Measurements from ENCODE around the gene SLC6A4. TPM values are rescaled to one million over a fixed set of nuclear protein-coding genes. Genes with fewer than 3 reads are reported as not detected.

SLC6A4 gene
- total and polyA plus RNA-seq, 2 donors (not counting 3 experiments of a cell fraction or from before 2014, with no cell fraction given): 0.25 TPM; not detected in 1

- ChIA-PET POLR2A (interaction anchor here (0.6 kb wide), 1 partner anchor 32 kb away, joined by 3 read pairs; no protein-coding TSS in a partner anchor), CTCF (interaction anchor here (0.6 to 2.8 kb wide), 6 partner anchors 14 to 158 kb away, joined by 3 to 13 read pairs (median 4); no protein-coding TSS in a partner anchor)
- peak overlapping the region; percentile 54 for H3K27ac ChIP-seq (ENCODE audit: insufficient read depth, low read depth, low read length)
- peaks cover 24% of the 10 kb centered on the region for H3K4me1 ChIP-seq (ENCODE audit: control insufficient read depth, extremely low read depth, insufficient read depth, low read length)
- no peaks in the 10 kb centered on the region for H3K9me1 ChIP-seq (replicated peaks; ENCODE audit: control insufficient read depth, extremely low read depth, insufficient read depth, low read length)
- peaks cover 11 to 15% of the 10 kb centered on the region in 2 experiments for H3K36me3 ChIP-seq (ENCODE audit: control insufficient read depth in 2 of 2, extremely low read depth in 1 of 2, insufficient read depth in 2 of 2, low read length in 2 of 2)
- intact Hi-C loops (cut with micrococcal nuclease): no loop called here
- no peak overlapping the region for H3K4me3 ChIP-seq (replicated peaks in 1 of 3; ENCODE audit: insufficient read depth in 1 of 3, low read depth in 1 of 3, low read length in 3 of 3)
- dilution Hi-C loops (cut with MboI; ENCODE audit: extremely low pct_ligation_motif_present, low sequenced_read_pairs): no loop called here
- BruUV-seq (replicated peaks): no TSS peak
- no peaks in the 10 kb centered on the region for H3K9me3 ChIP-seq (replicated peaks; ENCODE audit: control insufficient read depth, insufficient read depth, low read length)
- H3K27me3 ChIP-seq (ENCODE audit: control insufficient read depth in 2 of 2, insufficient read depth in 2 of 2, low read length in 2 of 2): no peaks in the 10 kb centered on the region
- peak overlapping the region; percentile 75 for H3K4me2 ChIP-seq (ENCODE audit: insufficient read depth, low read length)
- peak; percentile 96 for DNase-seq (ENCODE audit: low read depth, low spot score)
- H4K20me1 ChIP-seq (replicated peaks; ENCODE audit: control insufficient read depth, extremely low read depth, insufficient read depth, low read length): no peaks in the 10 kb centered on the region
- peaks cover 7% of the 10 kb centered on the region for H3K79me2 ChIP-seq (ENCODE audit: control insufficient read depth, insufficient read depth, low read length)
- no peak overlapping the region for H2AFZ ChIP-seq (ENCODE audit: low read depth, low read length)
- peak; percentile 74 for FAIRE-seq
- peak overlapping the region; percentile 41 for H3K9ac ChIP-seq (replicated peaks; ENCODE audit: extremely low read depth, insufficient read depth, low read length)
- TF ChIP-seq MYC (IDR thresholded peaks at IDR 0.05; ENCODE audit: low read depth, low read length): no peak
- peak; percentile 46 for TF ChIP-seq POLR2AphosphoS5 (IDR thresholded peaks at IDR 0.05; ENCODE audit: insufficient read depth, low read depth, low read length)
- peak; percentile 60 for TF ChIP-seq GATA2 (IDR thresholded peaks at IDR 0.05; ENCODE audit: insufficient read depth, insufficient read length, low read depth, low read length)
Observed at GRCh38 chr17:30263552-30264333, 28.2 kb upstream of the SLC6A4 start.

GRCh38 chr17:30256756-30257506 lies 21.4 kb upstream of the SLC6A4 start:
- H3K9ac ChIP-seq (replicated peaks; ENCODE audit: extremely low read depth, insufficient read depth, low read length): no peak overlapping the region
- peaks cover 5% of the 10 kb centered on the region for H3K4me1 ChIP-seq (ENCODE audit: control insufficient read depth, extremely low read depth, insufficient read depth, low read length)
- dilution Hi-C loops (cut with MboI; ENCODE audit: extremely low pct_ligation_motif_present, low sequenced_read_pairs) (no loop called here), intact Hi-C loops (cut with micrococcal nuclease) (no loop called here)
- peaks cover 5% of the 10 kb centered on the region for H3K79me2 ChIP-seq (ENCODE audit: control insufficient read depth, insufficient read depth, low read length)
- H3K27ac ChIP-seq (ENCODE audit: insufficient read depth, low read depth, low read length): no peak overlapping the region
- H3K4me2 ChIP-seq (ENCODE audit: insufficient read depth, low read length): no peak overlapping the region
- H3K9me3 ChIP-seq (replicated peaks; ENCODE audit: control insufficient read depth, insufficient read depth, low read length): no peaks in the 10 kb centered on the region
- no peak for FAIRE-seq
- no peaks in the 10 kb centered on the region for H3K27me3 ChIP-seq (ENCODE audit: control insufficient read depth in 2 of 2, insufficient read depth in 2 of 2, low read length in 2 of 2)
- no peak for DNase-seq (ENCODE audit: low read depth, low spot score)
- no peaks in the 10 kb centered on the region for H4K20me1 ChIP-seq (replicated peaks; ENCODE audit: control insufficient read depth, extremely low read depth, insufficient read depth, low read length)
- no peak overlapping the region for H3K4me3 ChIP-seq (replicated peaks in 1 of 3; ENCODE audit: insufficient read depth in 1 of 3, low read depth in 1 of 3, low read length in 3 of 3)
- no TSS peak for BruUV-seq (replicated peaks)
- TF ChIP-seq EZH2 (IDR thresholded peaks at IDR 0.05; ENCODE audit: borderline replicate concordance, low read depth, low read length, severe bottlenecking) (no peak), POLR2AphosphoS5 (IDR thresholded peaks at IDR 0.05; ENCODE audit: insufficient read depth, low read depth, low read length) (no peak), POLR2A (IDR thresholded peaks at IDR 0.05; ENCODE audit: low read depth, low read length) (no peak), JUN (IDR thresholded peaks at IDR 0.05; ENCODE audit: borderline replicate concordance, insufficient read depth, insufficient read length, low read depth) (no peak), MAX (IDR thresholded peaks at IDR 0.05; ENCODE audit: insufficient read depth, insufficient read length) (no peak), CTCF (IDR thresholded peaks at IDR 0.05; ENCODE audit: extremely low read depth in 1 of 2, insufficient read depth in 1 of 2, low read depth in 1 of 2, low read length in 2 of 2) (no peak), GATA2 (IDR thresholded peaks at IDR 0.05; ENCODE audit: insufficient read depth, insufficient read length, low read depth, low read length) (no peak), MYC (IDR thresholded peaks at IDR 0.05; ENCODE audit: low read depth, low read length) (no peak), FOS (IDR thresholded peaks at IDR 0.05; ENCODE audit: borderline replicate concordance, insufficient read depth, low read length) (no peak)
- H2AFZ ChIP-seq (ENCODE audit: low read depth, low read length): no peak overlapping the region
- ChIA-PET CTCF (interaction anchor here (0.9 to 1.1 kb wide), 4 partner anchors 8 to 21 kb away, joined by 3 to 6 read pairs (median 4); no protein-coding TSS in a partner anchor), POLR2A (no interaction called here)
- no peaks in the 10 kb centered on the region for H3K9me1 ChIP-seq (replicated peaks; ENCODE audit: control insufficient read depth, extremely low read depth, insufficient read depth, low read length)
- H3K36me3 ChIP-seq (ENCODE audit: control insufficient read depth in 2 of 2, extremely low read depth in 1 of 2, insufficient read depth in 2 of 2, low read length in 2 of 2): peaks cover 15% of the 10 kb centered on the region in 2 experiments
